ENCODE results near the gene HOXD11. TPM values are rescaled to one million over a fixed set of nuclear protein-coding genes. Genes with fewer than 3 reads are reported as not detected.

Gene HOXD11
- total RNA-seq, 1 donor from 2014 or later, result not detected

- Mint-ChIP-seq H3K27ac (ENCODE audit: unreplicated experiment) (no peak overlapping the region), H3K4me3 (ENCODE audit: unreplicated experiment) (no peak overlapping the region), H3K4me1 (ENCODE audit: low read depth) (peaks cover 5% of the 10 kb centered on the region), H3K9me3 (ENCODE audit: low read depth) (peaks cover 8% of the 10 kb centered on the region), H3K36me3 (ENCODE audit: low read depth) (peaks cover 2% of the 10 kb centered on the region), H3K27me3 (ENCODE audit: low read depth) (peaks cover 92% of the 10 kb centered on the region)
- no peak for DNase-seq (ENCODE audit: low spot score)
- TF ChIP-seq CTCF (IDR thresholded peaks at IDR 0.05), result no peak
These were observed 7.2 kb downstream of the HOXD11 start for GRCh38 chr2:176114120-176114929.

GRCh38 chr2:176114930-176115625 is 8.0 kb downstream of the HOXD11 start:
- Mint-ChIP-seq H3K4me3 (ENCODE audit: unreplicated experiment) (no peak overlapping the region), H3K4me1 (ENCODE audit: low read depth) (peaks cover 3% of the 10 kb centered on the region), H3K36me3 (ENCODE audit: low read depth) (peaks cover 4% of the 10 kb centered on the region), H3K9me3 (ENCODE audit: low read depth) (peaks cover 8% of the 10 kb centered on the region), H3K27ac (ENCODE audit: unreplicated experiment) (no peak overlapping the region), H3K27me3 (ENCODE audit: low read depth) (peaks cover 91% of the 10 kb centered on the region)
- DNase-seq (ENCODE audit: low spot score), result no peak
- TF ChIP-seq CTCF (IDR thresholded peaks at IDR 0.05), result no peak

GRCh38 chr2:176115883-176116813 is 9.1 kb downstream of the HOXD11 start, which contains the start of gene HOXD10:
HOXD10 (plus strand) TSS chr2:176116778; CDS start chr2:176116834, 56 bp downstream.
- H3K27me3 Mint-ChIP-seq (ENCODE audit: low read depth), result peaks cover 91% of the 10 kb centered on the region
- no peak for TF ChIP-seq CTCF (IDR thresholded peaks at IDR 0.05)
- peaks cover 4% of the 10 kb centered on the region for H3K36me3 Mint-ChIP-seq (ENCODE audit: low read depth)
- peak; percentile 67 for DNase-seq (ENCODE audit: low spot score)
- peaks cover 2% of the 10 kb centered on the region for H3K4me1 Mint-ChIP-seq (ENCODE audit: low read depth)
- H3K9me3 Mint-ChIP-seq (ENCODE audit: low read depth), result peaks cover 8% of the 10 kb centered on the region
- H3K27ac Mint-ChIP-seq (ENCODE audit: unreplicated experiment), result no peak within 1 kb of the TSS
- no peak within 1 kb of the TSS for H3K4me3 Mint-ChIP-seq (ENCODE audit: unreplicated experiment)

GRCh38 chr2:176117162-176117822 is 10.2 kb downstream of the HOXD11 start:
- DNase-seq (ENCODE audit: low spot score), result peak; percentile 73
- H3K36me3 Mint-ChIP-seq (ENCODE audit: low read depth), result peaks cover 4% of the 10 kb centered on the region
- peaks cover 8% of the 10 kb centered on the region for H3K9me3 Mint-ChIP-seq (ENCODE audit: low read depth)
- H3K27me3 Mint-ChIP-seq (ENCODE audit: low read depth), result peaks cover 84% of the 10 kb centered on the region
- H3K27ac Mint-ChIP-seq (ENCODE audit: unreplicated experiment), result no peak overlapping the region
- H3K4me1 Mint-ChIP-seq (ENCODE audit: low read depth), result no peaks in the 10 kb centered on the region
- H3K4me3 Mint-ChIP-seq (ENCODE audit: unreplicated experiment), result no peak overlapping the region
- no peak for TF ChIP-seq CTCF (IDR thresholded peaks at IDR 0.05)
